HG03442 (cell line): ENCODE data around the gene SLC1A4.
A peak's percentile ranks its signal among the peaks of the same experiment; 100 is the strongest.

Source experiments
- ATAC-seq: cut with Tn5 transposase; IDR thresholded peaks from one replicate; pipeline ENCODE4 v1.9.1; 2021; ENCODE audit warnings: mild to moderate bottlenecking, moderate library complexity; ENCODE audit not compliant: unreplicated experiment

The SLC1A4 gene

GRCh38 chr2:65049010-65049639, 59.9 kb downstream of the SLC1A4 start:
- ATAC-seq = no peak

- ATAC-seq = no peak
Measured at GRCh38 chr2:65050931-65051330, 61.7 kb downstream of the SLC1A4 start.

- peak; percentile 43 for ATAC-seq
Measured at GRCh38 chr2:65053199-65053598, 64.0 kb downstream of the SLC1A4 start.

GRCh38 chr2:65054749-65055421, 65.7 kb downstream of the SLC1A4 start:
- ATAC-seq = no peak

GRCh38 chr2:65055422-65056214, 66.4 kb downstream of the SLC1A4 start:
- ATAC-seq = peak; percentile 23

- peak; percentile 83 for ATAC-seq
Measured at GRCh38 chr2:65056215-65057053, 67.2 kb downstream of the SLC1A4 start, which contains the start of gene CEP68. Gene CEP68 (plus strand): TSS chr2:65056416. CDS start chr2:65069445, 13,029 bp downstream.

GRCh38 chr2:65057054-65057375, 67.8 kb downstream of the SLC1A4 start:
- no peak for ATAC-seq

- no peak for ATAC-seq
Measured at GRCh38 chr2:65057391-65058052, 68.3 kb downstream of the SLC1A4 start.

GRCh38 chr2:65059071-65059470, 69.9 kb downstream of the SLC1A4 start:
- ATAC-seq = no peak

- ATAC-seq = no peak
Measured at GRCh38 chr2:65061146-65061909, 72.1 kb downstream of the SLC1A4 start.

GRCh38 chr2:65061910-65062339, 72.7 kb downstream of the SLC1A4 start:
- no peak for ATAC-seq

- no peak for ATAC-seq
Measured at GRCh38 chr2:65062843-65063825, 73.9 kb downstream of the SLC1A4 start.

- peak; percentile 75 for ATAC-seq
Measured at GRCh38 chr2:65064728-65065552, 75.7 kb downstream of the SLC1A4 start.

GRCh38 chr2:65067806-65068553, 78.8 kb downstream of the SLC1A4 start:
- no peak for ATAC-seq

GRCh38 chr2:65069439-65069824, 80.2 kb downstream of the SLC1A4 start:
- ATAC-seq = no peak

- no peak for ATAC-seq
Measured at GRCh38 chr2:65070172-65070830, 81.1 kb downstream of the SLC1A4 start.
